ENCODE data around the gene APOL2. TPM values are rescaled to one million over a fixed set of nuclear protein-coding genes. Genes with fewer than 3 reads are reported as not detected.
"Not testable (repeated sequence)": the region's sequence is repeated elsewhere in the genome, so short reads cannot be mapped to it uniquely, and the experiment has no call there.

The APOL2 gene
- total RNA-seq, 1 experiment from 2014 or later: 20.6 TPM

DNA sequence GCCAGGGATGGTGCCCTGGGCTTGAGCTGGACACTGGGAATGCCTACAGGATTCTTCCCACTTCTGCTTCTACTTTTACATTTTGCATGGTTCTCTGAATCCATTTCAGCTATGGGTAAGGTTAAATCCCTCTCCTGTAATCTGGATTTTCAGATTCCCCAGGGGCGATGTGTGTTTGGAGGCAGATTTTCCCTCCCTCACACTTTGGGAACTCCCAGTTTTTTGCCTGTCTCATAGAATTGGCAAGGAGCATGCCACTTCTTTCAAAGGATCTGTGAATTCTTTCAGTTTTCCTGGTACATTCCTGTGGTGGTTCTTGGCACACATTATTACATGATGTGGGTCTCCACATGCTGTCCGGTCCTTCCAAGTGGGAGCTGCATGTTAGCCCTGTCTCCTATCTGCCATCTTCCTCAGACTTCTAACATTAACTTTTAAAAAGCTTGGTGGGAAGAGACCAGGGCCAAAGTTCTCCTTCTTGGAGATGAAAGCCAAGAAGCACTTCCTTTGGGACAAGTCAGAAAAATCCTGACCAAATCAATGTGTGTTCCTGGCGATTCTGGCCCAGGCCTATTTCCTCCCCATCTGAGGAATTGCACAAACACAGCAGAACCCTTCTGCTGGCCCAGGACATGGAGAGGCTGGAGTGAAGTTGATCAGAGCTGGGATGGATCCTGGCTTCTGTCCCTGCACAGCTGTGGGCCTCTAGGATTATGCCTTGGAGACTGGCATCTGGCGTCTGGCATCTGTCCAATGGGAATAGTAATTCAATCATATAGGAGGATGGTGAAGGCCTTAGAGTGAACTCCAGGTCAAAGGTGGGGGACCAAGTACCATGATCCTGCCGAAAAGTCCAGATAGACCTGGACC, 5.4 kb upstream of the APOL2 start:
- no peak for DNase-seq (ENCODE audit: low read depth)

- no peak for DNase-seq (ENCODE audit: low read depth)
These were observed 4.7 kb upstream of the APOL2 start for GRCh38 chr22:36243986-36244385.

GRCh38 chr22:36239150-36239400, 252 bp downstream of the APOL2 start:
- no peak for DNase-seq (ENCODE audit: low read depth)

GRCh38 chr22:36238373-36239149, 766 bp downstream of the APOL2 start:
- no peak for DNase-seq (ENCODE audit: low read depth)

- no peak for DNase-seq (ENCODE audit: low read depth)
These were observed 1.6 kb downstream of the APOL2 start for GRCh38 chr22:36237462-36238372.

- DNase-seq (ENCODE audit: low read depth): no peak
These were observed 2.7 kb downstream of the APOL2 start for GRCh38 chr22:36236388-36237319.

DNA sequence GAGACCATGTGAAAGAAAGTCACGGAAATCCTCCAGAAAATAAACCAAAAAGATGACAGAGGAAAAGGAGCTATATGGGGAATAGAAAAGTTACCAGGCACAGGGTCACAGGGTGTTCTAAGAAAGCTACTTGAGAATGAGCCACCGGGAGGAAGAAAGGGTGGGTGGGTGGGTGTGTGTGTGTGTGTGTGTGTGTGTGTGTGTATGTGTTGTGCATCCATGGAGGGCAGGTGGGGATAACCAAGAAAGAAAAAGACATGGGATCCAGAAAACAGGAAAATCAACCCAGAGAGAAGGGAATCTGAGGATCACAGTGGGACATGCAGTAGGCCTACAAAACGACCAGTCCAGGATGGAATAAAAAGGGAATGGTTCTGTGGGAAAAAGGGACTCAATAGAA, 3.7 kb downstream of the APOL2 start:
- DNase-seq (ENCODE audit: low read depth): no peak

GRCh38 chr22:36234919-36235318, 4.4 kb downstream of the APOL2 start:
- no peak for DNase-seq (ENCODE audit: low read depth)

- DNase-seq (ENCODE audit: low read depth): no peak
These were observed 5.1 kb downstream of the APOL2 start for GRCh38 chr22:36234213-36234612.

- DNase-seq (ENCODE audit: low read depth): no peak
These were observed 5.5 kb downstream of the APOL2 start for GRCh38 chr22:36233796-36234195.

DNA sequence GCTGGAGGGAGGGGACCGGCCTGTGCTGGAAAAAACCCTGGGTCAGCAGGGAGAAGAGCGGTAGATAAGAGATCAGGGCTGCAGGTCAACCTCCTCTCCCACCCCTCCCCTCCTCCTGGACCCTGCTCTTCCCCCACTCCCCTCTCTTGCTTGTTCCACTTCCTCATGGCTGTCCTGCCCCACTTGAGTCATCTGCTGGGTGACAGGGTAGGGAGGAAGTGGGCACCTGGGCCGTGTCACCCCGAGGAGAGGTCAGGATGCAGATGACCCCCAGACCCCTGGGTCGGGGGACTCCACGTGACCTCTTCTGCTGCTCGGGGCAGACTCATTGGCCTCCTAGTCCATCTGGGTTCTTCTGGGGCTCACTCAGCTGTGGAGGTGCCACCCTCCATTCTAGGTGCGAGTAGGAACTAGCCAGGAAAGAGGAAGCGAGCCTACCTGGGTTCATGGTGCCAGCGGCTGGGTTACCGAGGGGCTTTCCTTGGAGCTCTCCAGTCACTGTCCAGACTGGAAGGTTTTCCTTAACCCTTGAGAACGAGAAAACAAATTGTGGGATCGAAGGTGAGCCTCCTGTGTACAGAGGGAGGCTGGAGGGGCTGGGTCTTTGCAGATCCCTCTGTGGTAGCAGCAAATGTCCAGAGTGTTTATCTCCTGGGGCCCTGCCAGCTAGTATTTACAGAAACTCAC, 6.5 kb downstream of the APOL2 start:
- no peak for DNase-seq (ENCODE audit: low read depth)

DNA sequence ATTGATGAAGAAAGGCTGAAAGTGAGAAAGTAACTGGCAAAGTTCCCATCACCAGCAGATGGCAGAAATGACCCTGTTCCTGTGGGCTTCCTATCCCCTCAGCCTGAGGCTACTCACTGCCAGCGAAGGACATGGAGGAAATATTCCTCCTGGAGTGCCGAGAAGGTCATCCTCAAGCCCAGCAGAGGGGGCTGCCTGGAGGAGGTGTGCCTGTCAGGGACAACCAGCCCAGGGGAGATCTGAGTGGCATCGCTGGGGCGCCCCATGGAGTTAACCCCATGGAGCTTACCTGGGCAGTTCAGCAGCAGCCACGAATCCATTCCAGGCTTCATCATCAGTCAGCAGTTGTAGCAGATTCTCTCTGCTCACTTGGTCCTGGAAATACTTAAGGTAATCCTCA, 8.3 kb downstream of the APOL2 start:
- DNase-seq (ENCODE audit: low read depth): not testable (repeated sequence)

- not testable (repeated sequence) for DNase-seq (ENCODE audit: low read depth)
These were observed 9.7 kb downstream of the APOL2 start for GRCh38 chr22:36229649-36230048.

GRCh38 chr22:36228944-36229343, 10.4 kb downstream of the APOL2 start:
- DNase-seq (ENCODE audit: low read depth): no peak

DNA sequence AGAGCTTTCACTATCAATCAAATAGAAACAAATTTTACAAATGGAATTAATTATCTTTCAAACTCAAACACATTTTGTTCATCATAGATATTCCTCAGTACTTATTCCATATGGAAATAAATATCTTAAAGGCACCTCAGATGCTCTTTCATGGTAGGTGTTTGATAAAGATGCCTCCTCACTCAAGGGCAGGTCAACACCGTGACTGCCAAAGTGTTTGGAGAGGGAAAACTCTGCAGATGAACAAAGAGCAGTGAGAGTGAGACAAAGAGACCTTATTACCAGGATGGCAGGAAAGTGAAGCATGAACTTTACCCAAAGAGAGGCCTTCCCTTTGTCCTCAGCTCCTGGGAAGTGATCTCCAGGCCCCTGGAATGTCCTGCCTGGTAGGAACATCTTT, 11.0 kb downstream of the APOL2 start:
- not testable (repeated sequence) for DNase-seq (ENCODE audit: low read depth)

- no peak for DNase-seq (ENCODE audit: low read depth)
These were observed 11.5 kb downstream of the APOL2 start for GRCh38 chr22:36227806-36228205.

- no peak for DNase-seq (ENCODE audit: low read depth)
These were observed 11.9 kb downstream of the APOL2 start for GRCh38 chr22:36227396-36227795.

DNA sequence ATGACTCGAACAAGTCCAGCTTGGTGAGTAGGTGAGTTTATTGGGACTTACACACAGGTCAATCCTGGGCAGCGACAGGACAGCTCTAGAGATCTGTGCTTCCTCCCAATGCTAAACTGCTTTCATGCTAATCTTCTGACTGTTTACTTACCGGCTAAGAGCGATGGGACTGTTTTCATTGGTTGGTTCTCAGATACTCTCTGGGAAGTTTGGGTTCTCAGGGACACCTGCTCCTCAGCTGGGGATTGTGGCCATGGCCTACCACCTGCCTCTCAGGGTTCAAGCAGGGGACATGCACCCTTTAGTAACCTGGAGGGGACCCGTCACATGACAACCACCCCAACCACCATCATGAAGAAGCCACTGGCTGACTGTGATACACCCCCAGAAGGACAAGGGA, 13.1 kb downstream of the APOL2 start:
- no peak for DNase-seq (ENCODE audit: low read depth)

DNA sequence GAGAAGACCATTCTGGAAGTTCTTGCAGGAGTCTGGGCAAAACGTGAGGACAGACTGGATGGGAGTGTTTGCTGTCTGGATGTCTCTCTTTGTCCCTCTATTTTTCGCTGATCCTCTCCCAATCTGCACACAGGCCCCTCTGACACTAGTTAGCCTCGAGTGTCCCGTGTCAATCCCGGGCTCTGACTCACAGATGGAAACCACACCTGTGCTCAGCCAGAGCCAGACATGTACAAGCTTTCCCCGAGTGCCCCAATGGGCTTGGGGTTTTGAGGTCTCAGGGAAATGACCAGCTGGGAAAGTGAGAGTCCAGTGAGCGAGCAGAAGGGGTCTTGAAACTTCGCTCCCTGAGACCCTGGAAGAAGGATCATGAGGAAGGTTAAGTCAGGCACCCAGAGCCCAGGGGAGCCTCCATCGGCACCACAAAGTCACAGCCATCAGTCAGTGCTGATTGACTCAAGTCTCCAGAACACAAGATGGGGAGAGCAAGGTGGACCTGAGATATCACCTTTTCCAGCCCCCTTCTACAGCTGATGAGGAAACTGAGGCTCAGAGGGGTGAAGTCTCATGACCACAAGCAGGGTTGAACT, 13.9 kb downstream of the APOL2 start:
- DNase-seq (ENCODE audit: low read depth): no peak

GRCh38 chr22:36224245-36224644, 15.1 kb downstream of the APOL2 start:
- no peak for DNase-seq (ENCODE audit: low read depth)

Data from HT1080 (cell line).